Mesenchymal stem cell (in vitro differentiated cells and primary cell): ENCODE measurements around the gene AQP9.

Experiments
- DNase-seq: peaks from one replicate; pipeline ENCODE4 v3.0.0-alpha.2; 2013
- H2AFZ ChIP-seq: one replicate; pipeline ENCODE4 v1.6.1; 2013; ENCODE audit warnings: low read depth, mild to moderate bottlenecking, control low read depth, inconsistent platforms, low read length, moderate library complexity
- H2AK5ac ChIP-seq: 2 replicates; pipeline ENCODE4 v1.6.1; 2013; ENCODE audit warnings: low read length, moderate library complexity, mild to moderate bottlenecking, inconsistent platforms; ENCODE audit not compliant: severe bottlenecking
- H2BK120ac ChIP-seq: one replicate; pipeline ENCODE4 v1.6.1; 2013; ENCODE audit warnings: low read depth, mild to moderate bottlenecking, inconsistent platforms, low read length, moderate library complexity
- H2BK12ac ChIP-seq, 2 experiments: one replicate each; pipeline ENCODE4 v1.6.1; 2013; ENCODE audit warnings: inconsistent platforms in 2 of 2, low read length in 2 of 2, mild to moderate bottlenecking in 2 of 2, moderate library complexity in 2 of 2, control low read depth in 1 of 2
- H2BK15ac ChIP-seq: one replicate; pipeline ENCODE4 v1.6.1; 2013; ENCODE audit warnings: mild to moderate bottlenecking, low read depth, inconsistent platforms; ENCODE audit not compliant: poor library complexity, severe bottlenecking
- H2BK5ac ChIP-seq: 2 replicates; pipeline ENCODE4 v1.6.1; 2013; ENCODE audit warnings: low read depth, mild to moderate bottlenecking, low read length, control low read depth, inconsistent platforms; ENCODE audit not compliant: poor library complexity, severe bottlenecking
- H3K14ac ChIP-seq, 2 experiments: one replicate each; pipeline ENCODE4 v1.6.1; 2013; ENCODE audit warnings: inconsistent platforms in 2 of 2, low read length in 2 of 2, control low read depth in 1 of 2, mild to moderate bottlenecking in 1 of 2, moderate library complexity in 1 of 2
- H3K18ac ChIP-seq, 2 experiments: one replicate each; pipeline ENCODE4 v1.6.1; 2013; ENCODE audit warnings: inconsistent platforms in 2 of 2, low read length in 2 of 2, control low read depth in 1 of 2, low read depth in 1 of 2, mild to moderate bottlenecking in 1 of 2
- H3K23ac ChIP-seq, 2 experiments: one replicate each; pipeline ENCODE4 v1.6.1; 2013; ENCODE audit warnings: inconsistent platforms in 2 of 2, low read length in 2 of 2, mild to moderate bottlenecking in 2 of 2, moderate library complexity in 2 of 2, control low read depth in 1 of 2
- H3K27ac ChIP-seq: 2 replicates; pipeline ENCODE4 v1.5.1; 2013; ENCODE audit warnings: mild to moderate bottlenecking, moderate library complexity, low read length, control low read depth, inconsistent platforms; ENCODE audit not compliant: poor library complexity, severe bottlenecking
- H3K27me3 ChIP-seq, 2 experiments: 2 replicates each; pipeline versions ENCODE4 v1.6.1 to v1.7.0; 2013; ENCODE audit warnings: low read length in 2 of 2, mild to moderate bottlenecking in 2 of 2, moderate library complexity in 2 of 2, control low read depth in 1 of 2, inconsistent platforms in 1 of 2; ENCODE audit not compliant: control insufficient read depth in 1 of 2, insufficient read depth in 1 of 2
- H3K36me3 ChIP-seq, 2 experiments: 2 replicates each; pipeline versions ENCODE4 v1.6.1 to v1.7.0; 2013; ENCODE audit warnings: low read length in 2 of 2, control low read depth in 1 of 2, inconsistent platforms in 1 of 2, low read depth in 1 of 2, mild to moderate bottlenecking in 1 of 2; ENCODE audit not compliant: insufficient read depth in 2 of 2, control insufficient read depth in 1 of 2
- H3K4ac ChIP-seq, 2 experiments: one replicate each; pipeline ENCODE4 v1.6.1; 2013; ENCODE audit warnings: inconsistent platforms in 2 of 2, low read length in 2 of 2, mild to moderate bottlenecking in 2 of 2, moderate library complexity in 2 of 2, control low read depth in 1 of 2, low read depth in 1 of 2
- H3K4me1 ChIP-seq: 2 replicates; pipeline ENCODE4 v1.6.1; 2013; ENCODE audit warnings: low read depth, low read length, control low read depth; ENCODE audit not compliant: control insufficient read depth, insufficient read depth
- H3K4me2 ChIP-seq: 2 replicates; pipeline ENCODE4 v1.6.1; 2013; ENCODE audit warnings: low read length, mild to moderate bottlenecking, inconsistent platforms; ENCODE audit not compliant: poor library complexity, severe bottlenecking
- H3K4me3 ChIP-seq, 2 experiments: 2 replicates each; pipeline versions ENCODE4 v1.5.1 to v1.7.0; 2013; ENCODE audit warnings: low read length in 2 of 2, mild to moderate bottlenecking in 2 of 2, control low read depth in 1 of 2, low read depth in 1 of 2; ENCODE audit not compliant: insufficient read depth in 1 of 2
- H3K79me1 ChIP-seq: replicated peaks from 2 replicates; pipeline ENCODE4 v1.6.1; 2013; ENCODE audit warnings: mild to moderate bottlenecking, control low read depth, low read length, inconsistent platforms; ENCODE audit not compliant: poor library complexity, severe bottlenecking
- H3K9ac ChIP-seq: 2 replicates; pipeline ENCODE4 v1.7.0; 2013; ENCODE audit warnings: mild to moderate bottlenecking, low read length, moderate library complexity
- H3K9me3 ChIP-seq: 2 replicates; pipeline ENCODE4 v1.7.0; 2013; ENCODE audit warnings: mild to moderate bottlenecking, low read length; ENCODE audit not compliant: control insufficient read depth
- H4K8ac ChIP-seq: one replicate; pipeline ENCODE4 v1.6.1; 2013; ENCODE audit warnings: inconsistent platforms, mild to moderate bottlenecking, low read length, moderate library complexity
- H4K91ac ChIP-seq: one replicate; pipeline ENCODE4 v1.6.1; 2013; ENCODE audit warnings: mild to moderate bottlenecking, low read length, inconsistent platforms
- WGBS: methylation state at CpG from one replicate; pipeline ENCODE4 v1.1.7; 2013; ENCODE audit warnings: mixed read lengths; 5-methylcytosine and 5-hydroxymethylcytosine counted together

AQP9 gene

DNA sequence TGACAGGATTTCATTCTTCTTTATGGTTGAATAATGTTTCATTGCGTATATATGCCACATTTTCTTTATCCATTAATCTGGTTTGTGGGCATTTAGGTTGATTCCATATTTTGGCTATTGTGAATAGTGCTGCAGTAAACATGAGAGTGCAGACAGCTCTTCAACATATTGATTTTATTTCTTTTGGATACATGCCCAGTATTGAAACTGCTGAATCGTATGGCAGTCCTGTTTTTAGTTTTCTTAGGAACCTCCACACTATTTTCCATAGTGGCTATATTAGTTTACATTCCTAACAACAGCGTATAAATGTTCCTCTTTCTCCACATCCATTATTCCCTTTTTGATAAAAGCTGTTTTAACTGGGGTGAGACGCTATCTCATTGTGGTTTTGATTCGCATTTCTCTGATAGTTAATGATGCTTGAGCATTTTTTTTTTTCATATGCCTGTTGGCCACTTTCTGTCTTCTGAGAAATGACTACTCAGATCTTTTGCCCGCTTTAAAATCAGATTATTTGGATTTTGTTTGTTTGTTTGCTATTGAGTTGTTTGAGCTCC, 21.7 kb downstream of the AQP9 start:
- Histone ChIP-seq H3K27me3 (peaks cover 0 to 4% of the 10 kb centered on the region in 2 experiments), H3K18ac (no peak overlapping the region), H2BK15ac (no peak overlapping the region), H3K9me3 (no peaks in the 10 kb centered on the region), H3K4me1 (no peaks in the 10 kb centered on the region), H3K36me3 (no peaks in the 10 kb centered on the region), H4K8ac (no peak overlapping the region), H3K9ac (no peak overlapping the region), H3K4ac (no peak overlapping the region), H3K14ac (no peak overlapping the region), H3K27ac (no peak overlapping the region), H2BK12ac (no peak overlapping the region), H2AK5ac (no peak overlapping the region), H2AFZ (no peak overlapping the region), H2BK120ac (no peak overlapping the region), H3K4me3 (no peak overlapping the region), H3K79me1 (no peaks in the 10 kb centered on the region), H3K4me2 (no peak overlapping the region), H3K23ac (no peak overlapping the region), H2BK5ac (no peak overlapping the region), H4K91ac (no peak overlapping the region)
- DNase-seq, result no peak
- WGBS, result 78% methylated on average over 3 of the region's 6 CpGs

DNA sequence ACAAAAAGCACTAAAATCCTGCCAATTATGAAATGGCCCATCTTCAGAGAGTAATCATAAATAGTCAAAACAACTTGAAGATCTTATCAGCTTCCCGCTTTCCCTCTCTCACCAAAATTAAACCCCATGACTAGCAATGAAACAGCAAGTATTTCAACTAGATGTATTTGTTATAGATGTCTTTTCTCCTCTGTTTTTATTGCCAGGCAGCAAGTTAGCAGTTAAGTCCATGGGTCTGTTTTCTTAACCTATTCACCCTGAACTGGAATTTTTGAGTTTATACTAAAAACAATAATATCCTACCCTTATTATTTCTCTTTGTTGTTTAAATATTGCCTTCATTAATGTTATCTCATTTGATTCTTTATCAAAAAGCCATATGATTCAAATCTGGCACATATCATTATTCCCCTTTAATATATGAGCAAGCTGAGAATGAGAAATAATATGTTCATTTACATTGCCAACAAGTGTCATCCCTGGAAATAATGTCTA, 23.3 kb downstream of the AQP9 start:
- no peak overlapping the region for H4K8ac ChIP-seq
- no peak overlapping the region for H2BK120ac ChIP-seq
- H2BK12ac ChIP-seq, result no peak overlapping the region
- no peak overlapping the region for H3K9ac ChIP-seq
- no peak overlapping the region for H2AFZ ChIP-seq
- H3K27me3 ChIP-seq, result peaks cover 0 to 8% of the 10 kb centered on the region in 2 experiments
- H3K4me3 ChIP-seq, result no peak overlapping the region
- no peak overlapping the region for H2BK15ac ChIP-seq
- no peaks in the 10 kb centered on the region for H3K4me1 ChIP-seq
- no peak overlapping the region for H3K23ac ChIP-seq
- no peak overlapping the region for H2AK5ac ChIP-seq
- DNase-seq, result no peak
- WGBS, result no CpG with 5 or more reads among the region's 1 CpG
- H3K79me1 ChIP-seq, result no peaks in the 10 kb centered on the region
- H3K4me2 ChIP-seq, result no peak overlapping the region
- H3K27ac ChIP-seq, result no peak overlapping the region
- H3K4ac ChIP-seq, result no peak overlapping the region
- H4K91ac ChIP-seq, result no peak overlapping the region
- no peaks in the 10 kb centered on the region for H3K9me3 ChIP-seq
- H3K14ac ChIP-seq, result no peak overlapping the region
- no peak overlapping the region for H2BK5ac ChIP-seq
- no peak overlapping the region for H3K18ac ChIP-seq
- no peaks in the 10 kb centered on the region for H3K36me3 ChIP-seq

DNA sequence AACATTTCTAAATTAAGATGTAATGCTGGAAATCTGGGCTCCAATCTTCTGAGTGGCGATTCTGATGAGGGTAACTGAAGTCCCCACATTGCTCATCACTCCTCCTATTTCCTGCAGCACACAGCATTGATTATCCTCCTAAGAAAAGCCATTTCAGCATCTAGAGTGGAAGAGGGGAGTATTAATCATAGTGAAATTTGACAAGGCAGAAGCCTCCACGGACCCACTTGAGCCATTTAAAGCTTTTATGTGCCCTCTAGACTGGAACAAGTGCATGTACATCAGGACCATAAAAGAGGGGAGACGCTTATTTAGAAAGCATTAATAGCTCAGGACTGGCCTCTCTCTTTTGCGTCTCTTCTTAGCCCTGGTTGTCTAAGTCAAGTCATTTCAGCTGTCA, 25.8 kb downstream of the AQP9 start:
- Histone ChIP-seq H3K14ac (no peak overlapping the region), H3K9ac (no peak overlapping the region), H3K4me2 (no peak overlapping the region), H2BK5ac (no peak overlapping the region), H2AFZ (no peak overlapping the region), H3K4me1 (no peaks in the 10 kb centered on the region), H2BK120ac (no peak overlapping the region), H3K36me3 (no peaks in the 10 kb centered on the region), H2BK12ac (no peak overlapping the region), H3K4ac (no peak overlapping the region), H2BK15ac (no peak overlapping the region), H4K8ac (no peak overlapping the region), H3K23ac (no peak overlapping the region), H3K4me3 (no peak overlapping the region), H3K27ac (no peak overlapping the region), H2AK5ac (no peak overlapping the region), H3K9me3 (no peaks in the 10 kb centered on the region), H3K27me3 (peaks cover 0 to 22% of the 10 kb centered on the region in 2 experiments), H3K79me1 (no peaks in the 10 kb centered on the region), H4K91ac (no peak overlapping the region), H3K18ac (no peak overlapping the region)
- no peak for DNase-seq
- WGBS, result 62% methylated on average over 3 of the region's 4 CpGs

DNA sequence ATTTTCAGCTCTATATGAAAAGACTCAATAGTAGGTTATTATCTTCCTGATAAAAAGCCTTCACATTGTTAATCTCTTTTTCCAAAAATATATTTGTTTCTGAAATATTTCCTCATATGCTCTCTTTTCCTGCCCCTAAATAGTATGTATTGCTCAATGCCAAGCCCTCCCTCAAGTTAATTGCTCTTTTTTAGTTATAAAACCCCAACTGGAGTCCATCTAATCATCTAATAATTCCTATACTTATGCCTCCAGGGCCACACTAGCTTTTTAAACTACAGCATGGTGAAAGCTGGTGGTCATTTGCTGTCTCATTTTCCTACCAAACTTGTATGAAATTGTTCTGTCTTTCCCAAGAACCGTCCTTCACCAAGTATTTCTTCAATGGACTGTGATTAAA, 26.7 kb downstream of the AQP9 start:
- H2BK12ac ChIP-seq, result no peak overlapping the region
- DNase-seq, result no peak
- no peak overlapping the region for H4K91ac ChIP-seq
- H2BK5ac ChIP-seq, result no peak overlapping the region
- H3K4me1 ChIP-seq, result no peaks in the 10 kb centered on the region
- H3K79me1 ChIP-seq, result no peaks in the 10 kb centered on the region
- no peak overlapping the region for H2BK15ac ChIP-seq
- no peaks in the 10 kb centered on the region for H3K9me3 ChIP-seq
- H3K18ac ChIP-seq, result no peak overlapping the region
- no peak overlapping the region for H3K14ac ChIP-seq
- no peak overlapping the region for H2BK120ac ChIP-seq
- no peak overlapping the region for H2AK5ac ChIP-seq
- H3K9ac ChIP-seq, result no peak overlapping the region
- H3K27me3 ChIP-seq, result peaks cover 0 to 27% of the 10 kb centered on the region in 2 experiments
- no CpG with 5 or more reads among the region's 1 CpG for WGBS
- no peaks in the 10 kb centered on the region for H3K36me3 ChIP-seq
- no peak overlapping the region for H3K4me2 ChIP-seq
- H3K4ac ChIP-seq, result no peak overlapping the region
- H4K8ac ChIP-seq, result no peak overlapping the region
- no peak overlapping the region for H3K4me3 ChIP-seq
- H3K23ac ChIP-seq, result no peak overlapping the region
- no peak overlapping the region for H3K27ac ChIP-seq
- H2AFZ ChIP-seq, result no peak overlapping the region
